HG02759 (cell line): ENCODE measurements around the gene MUC5B.
"Not testable (repeated sequence)": the region's sequence is repeated elsewhere in the genome, so short reads cannot be mapped to it uniquely, and the experiment has no call there.

Experiments
- ATAC-seq: cut with Tn5 transposase; IDR thresholded peaks from one replicate; pipeline ENCODE4 v1.9.1; 2021; ENCODE audit warnings: mild to moderate bottlenecking, moderate library complexity; ENCODE audit not compliant: unreplicated experiment

Gene MUC5B

GRCh38 chr11:1222491-1223345, at the start of gene MUC5B:
MUC5B (plus strand) TSS chr11:1223066; CDS start chr11:1223124, 58 bp downstream.
- no peak for ATAC-seq

GRCh38 chr11:1173396-1173795, 49.5 kb upstream of the MUC5B start:
- ATAC-seq, result not testable (repeated sequence)

- no peak for ATAC-seq
Observed at GRCh38 chr11:1174441-1175370, 48.2 kb upstream of the MUC5B start.

- ATAC-seq, result no peak
Observed at GRCh38 chr11:1175461-1176223, 47.2 kb upstream of the MUC5B start.

- ATAC-seq, result no peak
Observed at GRCh38 chr11:1176224-1177019, 46.4 kb upstream of the MUC5B start.

GRCh38 chr11:1177020-1177770, 45.7 kb upstream of the MUC5B start:
- no peak for ATAC-seq

- ATAC-seq, result no peak
Observed at GRCh38 chr11:1177771-1178090, 45.1 kb upstream of the MUC5B start.

GRCh38 chr11:1178201-1178885, 44.5 kb upstream of the MUC5B start:
- ATAC-seq, result no peak

GRCh38 chr11:1178906-1179305, 44.0 kb upstream of the MUC5B start:
- no peak for ATAC-seq

- ATAC-seq, result no peak
Observed at GRCh38 chr11:1179641-1180040, 43.2 kb upstream of the MUC5B start.

GRCh38 chr11:1180171-1180570, 42.7 kb upstream of the MUC5B start:
- ATAC-seq, result no peak

GRCh38 chr11:1180947-1181391, 41.9 kb upstream of the MUC5B start:
- ATAC-seq, result no peak

- no peak for ATAC-seq
Observed at GRCh38 chr11:1181420-1181819, 41.4 kb upstream of the MUC5B start.

GRCh38 chr11:1181853-1182535, 40.9 kb upstream of the MUC5B start:
- ATAC-seq, result no peak

- ATAC-seq, result not testable (repeated sequence)
Observed at GRCh38 chr11:1184139-1184538, 38.7 kb upstream of the MUC5B start.

GRCh38 chr11:1188451-1189130, 34.3 kb upstream of the MUC5B start:
- not testable (repeated sequence) for ATAC-seq

GRCh38 chr11:1189816-1190215, 33.0 kb upstream of the MUC5B start:
- not testable (repeated sequence) for ATAC-seq
